Chondrocyte (in vitro differentiated cells): ENCODE results near the gene SOS1. TPM values are rescaled to one million over a fixed set of nuclear protein-coding genes. Genes with fewer than 3 reads are reported as not detected.

Source experiments
- DNase-seq: peaks from one replicate; pipeline ENCODE4 v3.0.0; 2021; ENCODE audit warnings: mixed read lengths, low spot score
- H3K27ac Mint-ChIP-seq: one replicate; pipeline ENCODE4 v1.8.0; 2021; ENCODE audit warnings: mild to moderate bottlenecking, moderate library complexity, mixed read lengths; ENCODE audit not compliant: unreplicated experiment
- H3K27me3 Mint-ChIP-seq: 2 replicates; pipeline ENCODE4 v1.8.0; 2021; ENCODE audit warnings: low read depth, mixed read lengths
- H3K36me3 Mint-ChIP-seq: 2 replicates; pipeline ENCODE4 v1.8.0; 2021; ENCODE audit warnings: low read depth, mixed read lengths
- H3K4me1 Mint-ChIP-seq: 2 replicates; pipeline ENCODE4 v1.8.0; 2021; ENCODE audit warnings: low read depth, mild to moderate bottlenecking, mixed read lengths
- H3K4me3 Mint-ChIP-seq: one replicate; pipeline ENCODE4 v1.8.0; 2021; ENCODE audit warnings: mild to moderate bottlenecking, moderate library complexity, mixed read lengths; ENCODE audit not compliant: unreplicated experiment
- H3K9me3 Mint-ChIP-seq: 2 replicates; pipeline ENCODE4 v1.8.0; 2021; ENCODE audit warnings: low read depth, mixed read lengths
- CTCF ChIP-seq: fragments of 200-600 bp; sonication (generic); IDR thresholded peaks from 2 replicates; pipeline ENCODE4 v1.5.0; 2021; ENCODE audit warnings: antibody characterized with exemption, mild to moderate bottlenecking, moderate library complexity
- total RNA-seq: library from RNA; stranded (reverse); gene quantifications from 3 replicates; pipeline ENCODE4 v1.2.1, GENCODE V29; 2021

SOS1 gene
- total RNA-seq, 1 donor from 2014 or later: 37.2 TPM

GRCh38 chr2:39068299-39069135 is 52.3 kb downstream of the SOS1 start:
- no peak for DNase-seq
- no peak overlapping the region for H3K4me3 Mint-ChIP-seq
- TF ChIP-seq CTCF: no peak
- H3K4me1 Mint-ChIP-seq: peaks cover 29% of the 10 kb centered on the region
- H3K27me3 Mint-ChIP-seq: no peaks in the 10 kb centered on the region
- peak overlapping the region; percentile 36 for H3K27ac Mint-ChIP-seq
- no peaks in the 10 kb centered on the region for H3K9me3 Mint-ChIP-seq
- peaks cover 3% of the 10 kb centered on the region for H3K36me3 Mint-ChIP-seq

GRCh38 chr2:39065616-39066015 is 55.2 kb downstream of the SOS1 start:
- peaks cover 19% of the 10 kb centered on the region for H3K4me1 Mint-ChIP-seq
- H3K4me3 Mint-ChIP-seq: no peak overlapping the region
- no peak for DNase-seq
- no peak for TF ChIP-seq CTCF
- H3K27ac Mint-ChIP-seq: no peak overlapping the region
- no peaks in the 10 kb centered on the region for H3K9me3 Mint-ChIP-seq
- H3K27me3 Mint-ChIP-seq: no peaks in the 10 kb centered on the region
- H3K36me3 Mint-ChIP-seq: peaks cover 3% of the 10 kb centered on the region

GRCh38 chr2:39062320-39062719 is 58.5 kb downstream of the SOS1 start:
- peak overlapping the region; percentile 6 for H3K27ac Mint-ChIP-seq
- no peak overlapping the region for H3K4me3 Mint-ChIP-seq
- H3K9me3 Mint-ChIP-seq: no peaks in the 10 kb centered on the region
- peaks cover 7% of the 10 kb centered on the region for H3K4me1 Mint-ChIP-seq
- no peaks in the 10 kb centered on the region for H3K27me3 Mint-ChIP-seq
- peaks cover 3% of the 10 kb centered on the region for H3K36me3 Mint-ChIP-seq
- no peak for DNase-seq
- no peak for TF ChIP-seq CTCF

GRCh38 chr2:39061280-39061679 is 59.6 kb downstream of the SOS1 start:
- no peak for TF ChIP-seq CTCF
- peaks cover 3% of the 10 kb centered on the region for H3K4me1 Mint-ChIP-seq
- no peaks in the 10 kb centered on the region for H3K27me3 Mint-ChIP-seq
- no peaks in the 10 kb centered on the region for H3K9me3 Mint-ChIP-seq
- no peak overlapping the region for H3K4me3 Mint-ChIP-seq
- H3K27ac Mint-ChIP-seq: no peak overlapping the region
- no peaks in the 10 kb centered on the region for H3K36me3 Mint-ChIP-seq
- DNase-seq: no peak

GRCh38 chr2:39059366-39059952 is 61.4 kb downstream of the SOS1 start:
- H3K27me3 Mint-ChIP-seq: no peaks in the 10 kb centered on the region
- TF ChIP-seq CTCF: peak; percentile 96
- H3K27ac Mint-ChIP-seq: peak overlapping the region; percentile 27
- H3K4me1 Mint-ChIP-seq: no peaks in the 10 kb centered on the region
- H3K36me3 Mint-ChIP-seq: peaks cover 3% of the 10 kb centered on the region
- H3K4me3 Mint-ChIP-seq: no peak overlapping the region
- H3K9me3 Mint-ChIP-seq: no peaks in the 10 kb centered on the region
- no peak for DNase-seq
